Measurements from ENCODE around the gene TNN.

GRCh38 chr1:175195798-175196197, 128.2 kb downstream of the TNN start:
- TF ChIP-seq CTCF (optimal IDR thresholded peaks at IDR 0.05 in 1 of 3, IDR thresholded peaks at IDR 0.05 in 1 of 3, conservative IDR thresholded peaks at IDR 0.05 in 1 of 3; ENCODE audit: extremely low read depth in 1 of 3, insufficient read depth in 2 of 3, low read length in 3 of 3), result no peak
- TF ChIP-seq EZH2 (IDR thresholded peaks at IDR 0.05; ENCODE audit: low read length), result no peak

Measured in keratinocyte (primary cell).